OCI-LY7 (cell line): Measurements from ENCODE around the gene AMDHD1. TPM values are rescaled to one million over a fixed set of nuclear protein-coding genes. Genes with fewer than 3 reads are reported as not detected.

Experiments
- BruUV-seq: library from RNA; stranded (reverse); fragments of 400-500 nt; replicated peaks from 2 replicates; lab custom pipeline; 2021; lab: Mats Ljungman, UMichigan
- CTCF ChIA-PET: fragments of 300-600 bp; sonication (Branson Sonifier 250); formaldehyde crosslinking; loops from one replicate; lab custom pipeline; 2022; ENCODE audit warnings: antibody characterized with exemption; ENCODE audit not compliant: unreplicated experiment; lab: Charles Lee
- POLR2A ChIA-PET: fragments of 300-600 bp; sonication (Branson Sonifier 250); formaldehyde crosslinking; loops from one replicate; lab custom pipeline; 2022; ENCODE audit warnings: antibody characterized with exemption; lab: Charles Lee
- DNase-seq: peaks from one replicate; pipeline ENCODE4 v3.0.0-alpha.2; 2015; ENCODE audit warnings: low spot score
- H2AFZ ChIP-seq: fragments of 200-600 bp; sonication (generic), shearing (Covaris generic); 2 replicates; pipeline ENCODE4 v1.6.1; 2014; ENCODE audit warnings: mild to moderate bottlenecking, antibody characterized with exemption, low read length, moderate library complexity
- H3K27ac ChIP-seq: fragments of 200-600 bp; sonication (generic); 2 replicates; pipeline ENCODE4 v1.5.1; 2014; ENCODE audit warnings: mixed run types, low read depth, mild to moderate bottlenecking, moderate library complexity, low read length, inconsistent platforms; ENCODE audit not compliant: poor library complexity, severe bottlenecking
- H3K36me3 ChIP-seq: fragments of 200-600 bp; sonication (generic); 2 replicates; pipeline ENCODE4 v1.6.1; 2014; ENCODE audit warnings: mild to moderate bottlenecking, antibody characterized with exemption, low read length, moderate library complexity, mixed read lengths; ENCODE audit not compliant: insufficient read depth
- H3K4me1 ChIP-seq: fragments of 200-600 bp; sonication (generic); 2 replicates; pipeline ENCODE4 v1.5.1; 2014; ENCODE audit warnings: mild to moderate bottlenecking, low read length; ENCODE audit not compliant: insufficient read depth, poor library complexity, severe bottlenecking
- H3K4me2 ChIP-seq: fragments of 200-600 bp; sonication (generic); 2 replicates; pipeline ENCODE4 v1.6.1; 2014; ENCODE audit warnings: mild to moderate bottlenecking, low read length
- H3K4me3 ChIP-seq: fragments of 200-600 bp; sonication (generic); 2 replicates; pipeline ENCODE4 v1.5.1; 2014; ENCODE audit warnings: mild to moderate bottlenecking, low read depth, low read length; ENCODE audit not compliant: poor library complexity, severe bottlenecking
- H3K79me2 ChIP-seq: fragments of 200-600 bp; sonication (generic); 2 replicates; pipeline ENCODE4 v1.6.1; 2016; ENCODE audit warnings: low read depth, mild to moderate bottlenecking, low read length, moderate library complexity, mixed read lengths; ENCODE audit not compliant: insufficient read depth
- H3K9me2 ChIP-seq: fragments of 200-600 bp; sonication (generic); 2 replicates; pipeline ENCODE4 v1.6.1; 2016; ENCODE audit warnings: mild to moderate bottlenecking, low read length, mixed read lengths; ENCODE audit not compliant: insufficient read depth
- H3K9me3 ChIP-seq: fragments of 200-600 bp; sonication (generic); 2 replicates; pipeline ENCODE4 v1.6.1; 2014; ENCODE audit warnings: mild to moderate bottlenecking, mixed run types, low read length, mixed read lengths
- H4K20me1 ChIP-seq: fragments of 200-600 bp; sonication (generic); 2 replicates; pipeline ENCODE4 v1.6.1; 2014; ENCODE audit warnings: mild to moderate bottlenecking, antibody characterized with exemption, low read length, moderate library complexity, mixed read lengths; ENCODE audit not compliant: insufficient read depth
- EZH2phosphoT487 ChIP-seq: fragments of 200-600 bp; sonication (generic); IDR thresholded peaks from 2 replicates; pipeline ENCODE4 v1.6.1; 2018; ENCODE audit warnings: low read depth, borderline replicate concordance, mild to moderate bottlenecking, mixed run types, antibody characterized with exemption, low read length, moderate library complexity, mixed read lengths
- intact Hi-C: fragments of 100-400 bp; cut with micrococcal nuclease; formaldehyde crosslinking; loops from one replicate; pipeline ENCODE4 v1.10.0; 2022; ENCODE audit not compliant: unreplicated experiment
- total RNA-seq, 2 experiments: library from RNA; depleted of rRNA in 1 of 2; stranded (reverse); fragments of >200 nt in 1 of 2; shearing (Covaris generic) in 1 of 2; gene quantifications; 2 replicates each; pipeline ENCODE4 v1.2.3, GENCODE V29; 2014 to 2022
- TF ChIP-seq, protein P1 (sequence below): fragments of 200-600 bp; sonication (generic); conservative IDR thresholded peaks from 2 replicates; pipeline ENCODE4 v1.5.1; 2014; ENCODE audit warnings: mild to moderate bottlenecking, antibody characterized with exemption, low read length, moderate library complexity, mixed read lengths

AMDHD1 gene
- total RNA-seq, 2 experiments from 2014 or later: 0.50 to 2.8 TPM

DNA sequence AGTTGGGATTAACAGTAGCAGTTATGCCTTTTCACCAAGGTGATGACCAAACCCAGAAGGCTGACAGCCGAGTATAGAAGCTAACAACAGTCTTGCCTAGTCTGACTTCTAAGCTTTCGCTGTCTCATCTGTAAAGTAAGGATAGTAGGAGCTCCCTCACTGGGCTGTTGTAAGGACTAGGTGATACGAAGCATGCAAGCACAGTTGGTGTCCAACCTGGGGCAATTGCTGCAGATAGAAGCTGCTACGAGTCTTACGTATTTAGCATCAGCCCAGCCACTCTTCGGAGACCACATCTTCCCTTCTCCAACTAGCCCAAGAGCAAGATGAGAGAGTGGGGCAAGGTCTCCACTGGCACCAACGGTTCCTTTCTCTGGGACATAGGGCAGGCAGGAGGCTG, 47.0 kb downstream of the AMDHD1 start:
- Histone ChIP-seq H3K4me2 (no peak overlapping the region), H3K4me1 (no peaks in the 10 kb centered on the region), H3K9me2 (no peaks in the 10 kb centered on the region), H3K27ac (no peak overlapping the region), H2AFZ (no peak overlapping the region), H3K9me3 (no peaks in the 10 kb centered on the region), H4K20me1 (no peaks in the 10 kb centered on the region), H3K79me2 (no peaks in the 10 kb centered on the region), H3K36me3 (no peaks in the 10 kb centered on the region), H3K4me3 (no peak overlapping the region)
- TF ChIP-seq EZH2phosphoT487: no peak
- TF ChIP-seq, protein P1, sequence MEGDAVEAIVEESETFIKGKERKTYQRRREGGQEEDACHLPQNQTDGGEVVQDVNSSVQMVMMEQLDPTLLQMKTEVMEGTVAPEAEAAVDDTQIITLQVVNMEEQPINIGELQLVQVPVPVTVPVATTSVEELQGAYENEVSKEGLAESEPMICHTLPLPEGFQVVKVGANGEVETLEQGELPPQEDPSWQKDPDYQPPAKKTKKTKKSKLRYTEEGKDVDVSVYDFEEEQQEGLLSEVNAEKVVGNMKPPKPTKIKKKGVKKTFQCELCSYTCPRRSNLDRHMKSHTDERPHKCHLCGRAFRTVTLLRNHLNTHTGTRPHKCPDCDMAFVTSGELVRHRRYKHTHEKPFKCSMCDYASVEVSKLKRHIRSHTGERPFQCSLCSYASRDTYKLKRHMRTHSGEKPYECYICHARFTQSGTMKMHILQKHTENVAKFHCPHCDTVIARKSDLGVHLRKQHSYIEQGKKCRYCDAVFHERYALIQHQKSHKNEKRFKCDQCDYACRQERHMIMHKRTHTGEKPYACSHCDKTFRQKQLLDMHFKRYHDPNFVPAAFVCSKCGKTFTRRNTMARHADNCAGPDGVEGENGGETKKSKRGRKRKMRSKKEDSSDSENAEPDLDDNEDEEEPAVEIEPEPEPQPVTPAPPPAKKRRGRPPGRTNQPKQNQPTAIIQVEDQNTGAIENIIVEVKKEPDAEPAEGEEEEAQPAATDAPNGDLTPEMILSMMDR: no peak
- POLR2A ChIA-PET: interaction anchor here (1.5 kb wide), 1 partner anchor 8 kb away, joined by 5 read pairs; no protein-coding TSS in a partner anchor
- DNase-seq: no peak
- CTCF ChIA-PET: interaction anchor here (1.3 kb wide), 1 partner anchor 9 kb away, joined by 3 read pairs; no protein-coding TSS in a partner anchor
- no TSS peak for BruUV-seq
- intact Hi-C loops: loop anchor here (10.0 kb wide), 2 partner anchors 285 to 365 kb away; no protein-coding TSS in a partner anchor

DNA sequence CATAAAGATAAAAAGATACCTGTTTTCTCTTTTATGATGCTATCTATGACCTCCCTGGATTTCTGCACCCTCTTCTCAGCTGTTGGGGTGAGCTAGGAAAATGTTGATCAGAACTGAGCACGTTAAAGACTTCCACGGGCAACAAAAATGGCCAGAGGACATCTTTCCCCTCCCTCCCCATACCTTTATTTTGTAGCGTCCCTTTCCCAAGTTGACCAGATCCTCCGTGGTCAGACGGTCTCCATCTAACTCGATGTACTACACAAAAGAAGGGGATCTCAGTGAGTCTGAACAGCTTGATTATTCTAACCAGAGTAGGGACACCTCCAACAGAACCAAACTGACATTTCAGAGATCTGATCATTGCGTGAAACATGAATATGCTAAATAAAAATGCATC, 50.8 kb downstream of the AMDHD1 start:
- Histone ChIP-seq H3K4me1 (peaks cover 7% of the 10 kb centered on the region), H3K27ac (no peak overlapping the region), H3K4me2 (no peak overlapping the region), H4K20me1 (no peaks in the 10 kb centered on the region), H3K9me2 (no peaks in the 10 kb centered on the region), H3K4me3 (no peak overlapping the region), H3K36me3 (no peaks in the 10 kb centered on the region), H3K79me2 (no peaks in the 10 kb centered on the region), H3K9me3 (no peaks in the 10 kb centered on the region), H2AFZ (no peak overlapping the region)
- POLR2A ChIA-PET: interaction anchor here (0.9 to 1.0 kb wide), 2 partner anchors 15 to 19 kb away, joined by 3 read pairs; no protein-coding TSS in a partner anchor
- TF ChIP-seq, protein P1: no peak
- no peak for TF ChIP-seq EZH2phosphoT487
- intact Hi-C loops: loop anchor here (10.0 kb wide), 2 partner anchors 289 to 369 kb away; no protein-coding TSS in a partner anchor
- CTCF ChIA-PET: no interaction called here
- DNase-seq: no peak
- no TSS peak for BruUV-seq

DNA sequence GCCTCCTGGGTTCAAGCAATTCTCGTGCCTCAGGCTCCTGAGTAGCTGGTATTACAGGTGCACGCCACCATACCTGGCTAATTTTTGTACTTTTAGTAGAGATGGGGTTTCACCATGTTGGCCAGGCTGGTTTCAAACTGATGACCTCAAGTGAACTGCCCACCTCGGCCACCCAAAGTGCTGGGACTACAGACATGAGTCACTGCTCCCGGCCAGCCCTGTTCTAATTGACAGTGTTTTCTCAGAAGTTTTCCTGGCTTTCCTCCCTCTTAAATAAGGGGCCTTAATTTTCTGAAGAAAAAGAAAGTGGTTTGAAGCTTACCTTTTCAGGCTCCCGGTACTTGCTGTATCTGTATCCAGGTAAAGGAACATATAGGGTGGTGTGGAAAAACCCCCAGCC, 51.3 kb downstream of the AMDHD1 start:
- intact Hi-C loops: loop anchor here (10.0 kb wide), 2 partner anchors 290 to 370 kb away; no protein-coding TSS in a partner anchor
- BruUV-seq: no TSS peak
- Histone ChIP-seq H4K20me1 (no peaks in the 10 kb centered on the region), H3K4me2 (no peak overlapping the region), H3K9me2 (no peaks in the 10 kb centered on the region), H3K9me3 (no peaks in the 10 kb centered on the region), H2AFZ (no peak overlapping the region), H3K79me2 (no peaks in the 10 kb centered on the region), H3K36me3 (peaks cover 1% of the 10 kb centered on the region; the same call in 1 of the 2 replicates), H3K27ac (no peak overlapping the region), H3K4me3 (no peak overlapping the region), H3K4me1 (peaks cover 7% of the 10 kb centered on the region)
- TF ChIP-seq EZH2phosphoT487: no peak
- TF ChIP-seq, protein P1: no peak
- POLR2A ChIA-PET: no interaction called here
- no peak for DNase-seq
- CTCF ChIA-PET: no interaction called here
